Keratinocyte (primary cell): ENCODE results near the gene KLHL42. TPM values are rescaled to one million over a fixed set of nuclear protein-coding genes. Genes with fewer than 3 reads are reported as not detected.

Experiments used
- DNase-seq: peaks from one replicate; pipeline ENCODE4 v3.0.0-alpha.2; 2011; ENCODE audit warnings: low read depth, missing footprints, low spot score
- FAIRE-seq: peaks from 2 replicates; lab custom pipeline; 2011; peaks lifted over from hg19 to GRCh38; lab: Jason Lieb, UNC
- H2AFZ ChIP-seq: 2 replicates; pipeline ENCODE4 v1.6.0; 2012; ENCODE audit warnings: low read length, control low read depth, inconsistent platforms; ENCODE audit not compliant: control insufficient read depth
- H3K27ac ChIP-seq: 2 replicates; pipeline ENCODE4 v1.5.1; 2011; ENCODE audit warnings: low read length; ENCODE audit not compliant: control insufficient read depth, insufficient read depth
- H3K27me3 ChIP-seq: 3 replicates; pipeline ENCODE4 v1.6.0; 2011; ENCODE audit warnings: low read length; ENCODE audit not compliant: control insufficient read depth, insufficient read depth; ENCODE audit errors: extremely low read depth
- H3K36me3 ChIP-seq, 2 experiments: 2 replicates in 1 of 2; 3 replicates in 1 of 2; pipeline ENCODE4 v1.5.1; 2011; ENCODE audit warnings: low read length in 2 of 2, mild to moderate bottlenecking in 1 of 2; ENCODE audit not compliant: control insufficient read depth in 2 of 2, insufficient read depth in 2 of 2; ENCODE audit errors: extremely low read depth in 1 of 2
- H3K4me1 ChIP-seq: 3 replicates; pipeline ENCODE4 v1.5.1; 2011; ENCODE audit warnings: low read length; ENCODE audit not compliant: control insufficient read depth, insufficient read depth; ENCODE audit errors: extremely low read depth
- H3K4me2 ChIP-seq: 3 replicates; pipeline ENCODE4 v1.6.0; 2011; ENCODE audit warnings: low read depth, low read length; ENCODE audit not compliant: control insufficient read depth, insufficient read depth; ENCODE audit errors: extremely low read depth
- H3K4me3 ChIP-seq, 3 experiments: fragments of 200-600 bp in 1 of 3; sonication (generic) in 1 of 3; 2 replicates in 2 of 3; 3 replicates in 1 of 3; pipeline ENCODE4 v1.5.1; 2011 to 2016; ENCODE audit warnings: low read length in 3 of 3, mild to moderate bottlenecking in 3 of 3, control low read depth in 2 of 3, inconsistent platforms in 1 of 3, low read depth in 1 of 3, mixed read lengths in 1 of 3, mixed run types in 1 of 3, moderate library complexity in 1 of 3; ENCODE audit not compliant: control insufficient read depth in 2 of 3, insufficient read depth in 2 of 3; ENCODE audit errors: extremely low read depth in 1 of 3
- H3K79me2 ChIP-seq: 2 replicates; pipeline ENCODE4 v1.6.0; 2012; ENCODE audit warnings: low read length; ENCODE audit not compliant: control insufficient read depth, insufficient read depth
- H3K9ac ChIP-seq: 3 replicates; pipeline ENCODE4 v1.6.0; 2011; ENCODE audit warnings: low read length; ENCODE audit not compliant: control insufficient read depth, insufficient read depth; ENCODE audit errors: extremely low read depth
- H3K9me1 ChIP-seq: 3 replicates; pipeline ENCODE4 v1.6.0; 2011; ENCODE audit warnings: low read length; ENCODE audit not compliant: control insufficient read depth, insufficient read depth; ENCODE audit errors: extremely low read depth
- H3K9me3 ChIP-seq: 2 replicates; pipeline ENCODE4 v1.5.1; 2012; ENCODE audit warnings: low read depth, low read length; ENCODE audit not compliant: control insufficient read depth
- H4K20me1 ChIP-seq: 3 replicates; pipeline ENCODE4 v1.6.0; 2011; ENCODE audit warnings: low read length; ENCODE audit not compliant: control insufficient read depth, insufficient read depth; ENCODE audit errors: extremely low read depth
- EZH2 ChIP-seq: IDR thresholded peaks from one replicate; pipeline ENCODE4 v1.6.1; 2012; ENCODE audit warnings: inconsistent platforms, mild to moderate bottlenecking, low read length, moderate library complexity
- dilution Hi-C: fragments of 300-500 bp; cut with MboI; formaldehyde crosslinking; loops from one replicate; pipeline ENCODE4 v1.7.0; 2020; ENCODE audit warnings: low sequenced_read_pairs; ENCODE audit not compliant: extremely low pct_ligation_motif_present
- polyA plus RNA-seq, 5 experiments: library from polyadenylated mRNA; depleted of rRNA in 3 of 5; stranded (reverse) in 3 of 5; stranded (forward) in 1 of 5; unstranded in 1 of 5; fragments of >200 nt; gene quantifications; 1 replicate in 1 of 5; 2 replicates in 3 of 5; 3 replicates in 1 of 5; pipeline versions ENCODE4 v1.2.1 to v1.2.3, GENCODE V29; 2011 to 2012; ENCODE audit warnings: missing spikeins in 2 of 5, low read depth in 1 of 5, low replicate concordance in 1 of 5
- small RNA-seq, 3 experiments: library from RNA; depleted of rRNA; stranded (forward); fragments of <200 nt; gene quantifications; one replicate each; pipeline ENCODE3, GENCODE V24; 2012; ENCODE audit warnings: low read depth in 3 of 3, low replicate concordance in 1 of 3; ENCODE audit not compliant: insufficient read length in 3 of 3
- TF ChIP-seq, protein P1 (sequence below), 3 experiments: IDR thresholded peaks in 1 of 3; conservative IDR thresholded peaks in 1 of 3; optimal IDR thresholded peaks in 1 of 3; 2 replicates in 2 of 3; 3 replicates in 1 of 3; pipeline versions ENCODE3 to v1.5.1; 2011; ENCODE audit warnings: low read length in 3 of 3, mild to moderate bottlenecking in 3 of 3, moderate library complexity in 2 of 3, control low read depth in 1 of 3, inconsistent platforms in 1 of 3; ENCODE audit not compliant: insufficient read depth in 2 of 3; ENCODE audit errors: extremely low read depth in 1 of 3

Gene KLHL42
- polyA plus RNA-seq, 1 donor (not counting 4 experiments of a cell fraction or from before 2014, with no cell fraction given) = 27.2 TPM

DNA sequence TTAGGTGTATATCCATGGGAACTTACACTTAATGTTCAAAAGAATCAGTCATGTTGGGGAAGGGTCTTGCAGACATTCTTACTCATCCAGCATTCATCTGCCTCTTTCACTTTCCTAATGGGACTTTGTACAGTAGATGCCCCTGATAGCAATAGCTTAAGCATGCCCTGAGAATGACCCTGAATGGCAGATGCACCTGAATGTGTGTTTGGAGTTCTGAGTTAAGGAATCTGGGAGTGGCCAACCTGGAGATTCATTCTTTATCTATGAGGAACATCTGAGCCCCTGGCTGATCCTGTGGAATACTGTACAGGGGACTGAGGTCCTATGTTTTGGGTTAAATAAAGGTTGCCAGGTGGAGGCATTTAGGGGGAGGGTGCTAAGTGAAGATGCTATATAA is 71.3 kb downstream of the KLHL42 start:
- H3K79me2 ChIP-seq = no peaks in the 10 kb centered on the region
- no peak overlapping the region for H3K4me2 ChIP-seq
- H3K9ac ChIP-seq = no peak overlapping the region
- no peak for DNase-seq
- H3K9me1 ChIP-seq = no peaks in the 10 kb centered on the region
- TF ChIP-seq, protein P1, sequence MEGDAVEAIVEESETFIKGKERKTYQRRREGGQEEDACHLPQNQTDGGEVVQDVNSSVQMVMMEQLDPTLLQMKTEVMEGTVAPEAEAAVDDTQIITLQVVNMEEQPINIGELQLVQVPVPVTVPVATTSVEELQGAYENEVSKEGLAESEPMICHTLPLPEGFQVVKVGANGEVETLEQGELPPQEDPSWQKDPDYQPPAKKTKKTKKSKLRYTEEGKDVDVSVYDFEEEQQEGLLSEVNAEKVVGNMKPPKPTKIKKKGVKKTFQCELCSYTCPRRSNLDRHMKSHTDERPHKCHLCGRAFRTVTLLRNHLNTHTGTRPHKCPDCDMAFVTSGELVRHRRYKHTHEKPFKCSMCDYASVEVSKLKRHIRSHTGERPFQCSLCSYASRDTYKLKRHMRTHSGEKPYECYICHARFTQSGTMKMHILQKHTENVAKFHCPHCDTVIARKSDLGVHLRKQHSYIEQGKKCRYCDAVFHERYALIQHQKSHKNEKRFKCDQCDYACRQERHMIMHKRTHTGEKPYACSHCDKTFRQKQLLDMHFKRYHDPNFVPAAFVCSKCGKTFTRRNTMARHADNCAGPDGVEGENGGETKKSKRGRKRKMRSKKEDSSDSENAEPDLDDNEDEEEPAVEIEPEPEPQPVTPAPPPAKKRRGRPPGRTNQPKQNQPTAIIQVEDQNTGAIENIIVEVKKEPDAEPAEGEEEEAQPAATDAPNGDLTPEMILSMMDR (optimal IDR thresholded peaks at IDR 0.05 in 1 of 3, IDR thresholded peaks at IDR 0.05 in 1 of 3, conservative IDR thresholded peaks at IDR 0.05 in 1 of 3; ENCODE audit: extremely low read depth in 1 of 3, insufficient read depth in 2 of 3, low read length in 3 of 3) = no peak
- no peak for TF ChIP-seq EZH2
- H3K27ac ChIP-seq = no peak overlapping the region
- H3K27me3 ChIP-seq = no peaks in the 10 kb centered on the region
- H3K9me3 ChIP-seq = no peaks in the 10 kb centered on the region
- no peak for FAIRE-seq
- no peaks in the 10 kb centered on the region for H4K20me1 ChIP-seq
- dilution Hi-C loops = no loop called here
- no peaks in the 10 kb centered on the region for H3K36me3 ChIP-seq
- H3K4me1 ChIP-seq = no peaks in the 10 kb centered on the region
- no peak overlapping the region for H2AFZ ChIP-seq
- no peak overlapping the region for H3K4me3 ChIP-seq

DNA sequence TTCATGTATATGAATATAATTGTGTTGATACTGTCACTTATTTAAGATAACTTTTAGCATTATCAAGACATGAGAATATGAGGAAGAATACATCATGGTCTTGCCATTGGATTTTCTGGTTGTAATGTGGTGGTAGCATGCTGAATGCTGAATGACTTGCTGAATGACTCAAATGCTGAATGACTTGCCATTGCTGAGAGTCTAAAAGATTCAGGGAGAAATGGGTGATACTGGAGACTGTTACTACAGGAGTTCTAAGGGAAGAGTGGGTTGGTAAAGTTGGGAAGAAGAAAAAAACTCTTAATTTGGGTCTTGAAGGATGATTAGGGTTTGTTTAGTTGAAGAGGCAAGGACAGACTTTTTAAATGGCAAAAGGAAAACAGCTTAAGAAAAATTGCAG is 72.1 kb downstream of the KLHL42 start:
- no peaks in the 10 kb centered on the region for H3K36me3 ChIP-seq
- H2AFZ ChIP-seq = no peak overlapping the region
- no peaks in the 10 kb centered on the region for H3K9me3 ChIP-seq
- DNase-seq (no peak), FAIRE-seq (no peak)
- no peak overlapping the region for H3K4me2 ChIP-seq
- no peaks in the 10 kb centered on the region for H3K9me1 ChIP-seq
- no peak overlapping the region for H3K27ac ChIP-seq
- H3K79me2 ChIP-seq = no peaks in the 10 kb centered on the region
- TF ChIP-seq, protein P1 (optimal IDR thresholded peaks at IDR 0.05 in 1 of 3, IDR thresholded peaks at IDR 0.05 in 1 of 3, conservative IDR thresholded peaks at IDR 0.05 in 1 of 3; ENCODE audit: extremely low read depth in 1 of 3, insufficient read depth in 2 of 3, low read length in 3 of 3) = no peak
- no peak for TF ChIP-seq EZH2
- no peak overlapping the region for H3K4me3 ChIP-seq
- H3K27me3 ChIP-seq = no peaks in the 10 kb centered on the region
- no peaks in the 10 kb centered on the region for H4K20me1 ChIP-seq
- H3K4me1 ChIP-seq = no peaks in the 10 kb centered on the region
- H3K9ac ChIP-seq = no peak overlapping the region
- dilution Hi-C loops = no loop called here

Small RNA genes lying within 50 kb of the gene (small RNA-seq; reads per million reads assigned to genes)
- gene RF00019 = 0 reads per million in 3 experiments
- 0 reads per million in 3 experiments for gene RF02271

Other genes with a start within 250 kb of the KLHL42 start
- gene REP15, start 83.8 kb upstream of the KLHL42 start, polyA plus RNA-seq = 0.59 to 1.8 TPM (median 1.6 TPM) in 3 replicates
- 34.8 to 76.0 TPM (median 60.1 TPM) in 3 replicates for gene MRPS35, start 69.4 kb upstream of the KLHL42 start, polyA plus RNA-seq
- 0.18 to 0.67 TPM (median 0.59 TPM) in 3 replicates for gene MANSC4, start within 50 bp of the KLHL42 start, polyA plus RNA-seq
- gene PTHLH, start 192.5 kb downstream of the KLHL42 start, polyA plus RNA-seq = 775 to 851 TPM (median 827 TPM) in 3 replicates